PFSK-1 (cell line): ENCODE measurements around the gene GPD1L.

Source experiments
- FOXP2 ChIP-seq: optimal IDR thresholded peaks from 2 replicates; pipeline ENCODE3; 2011; ENCODE audit warnings: borderline replicate concordance, control low read depth, inconsistent platforms; ENCODE audit not compliant: insufficient read depth; ENCODE audit errors: extremely low read length, extremely low read depth
- POLR2AphosphoS5 ChIP-seq: IDR thresholded peaks from 2 replicates; pipeline ENCODE4 v1.6.1; 2012; ENCODE audit warnings: low read depth, mild to moderate bottlenecking, control low read depth, low read length, moderate library complexity
- REST ChIP-seq, 2 experiments: IDR thresholded peaks; 2 replicates each; pipeline versions ENCODE4 v1.6.1 to v1.8.0; 2011 to 2012; ENCODE audit warnings: low read depth in 2 of 2, low read length in 2 of 2, control low read depth in 1 of 2, inconsistent platforms in 1 of 2, mild to moderate bottlenecking in 1 of 2, moderate library complexity in 1 of 2; ENCODE audit not compliant: insufficient read depth in 1 of 2
- SIN3A ChIP-seq: IDR thresholded peaks from 2 replicates; pipeline ENCODE4 v1.6.1; 2012; ENCODE audit warnings: mild to moderate bottlenecking, low read length, moderate library complexity, borderline replicate concordance; ENCODE audit not compliant: insufficient read depth
- TAF1 ChIP-seq: IDR thresholded peaks from 2 replicates; pipeline ENCODE4 v1.6.1; 2012; ENCODE audit warnings: low read length, control low read depth, borderline replicate concordance; ENCODE audit not compliant: insufficient read depth

GRCh38 chr3:32216172-32216783 is 109.9 kb downstream of the GPD1L start:
- TF ChIP-seq REST (IDR thresholded peaks at IDR 0.05; ENCODE audit: insufficient read depth in 1 of 2, low read depth in 2 of 2, low read length in 2 of 2) (no peak), POLR2AphosphoS5 (no peak), SIN3A (no peak), TAF1 (no peak), FOXP2 (no peak)
